GM13976 (cell line): Measurements from ENCODE around the gene BACH1.
"Not testable (repeated sequence)": the region's sequence is repeated elsewhere in the genome, so short reads cannot be mapped to it uniquely, and the experiment has no call there.

Source experiments
- DNase-seq: peaks from one replicate; pipeline ENCODE4 v3.0.0; 2012; ENCODE audit warnings: low spot score
- in situ Hi-C: fragments of 300-500 bp; cut with MboI; formaldehyde crosslinking; loops from one replicate; pipeline ENCODE4 v1.12.0; 2022; ENCODE audit warnings: low sequenced_read_pairs, mixed read lengths, inconsistent platforms; ENCODE audit not compliant: unreplicated experiment
- TF ChIP-seq, protein P1 (sequence below): IDR thresholded peaks from 2 replicates; pipeline ENCODE4 v1.5.1; 2012; ENCODE audit warnings: borderline replicate concordance, mild to moderate bottlenecking; ENCODE audit not compliant: insufficient read depth; ENCODE audit errors: extremely low read depth, missing control alignments, control extremely low read depth

Gene BACH1

GRCh38 chr21:29271927-29272333 is 26.8 kb upstream of the BACH1 start:
- no peak for DNase-seq

GRCh38 chr21:29277442-29277841 is 21.3 kb upstream of the BACH1 start:
- TF ChIP-seq, protein P1, sequence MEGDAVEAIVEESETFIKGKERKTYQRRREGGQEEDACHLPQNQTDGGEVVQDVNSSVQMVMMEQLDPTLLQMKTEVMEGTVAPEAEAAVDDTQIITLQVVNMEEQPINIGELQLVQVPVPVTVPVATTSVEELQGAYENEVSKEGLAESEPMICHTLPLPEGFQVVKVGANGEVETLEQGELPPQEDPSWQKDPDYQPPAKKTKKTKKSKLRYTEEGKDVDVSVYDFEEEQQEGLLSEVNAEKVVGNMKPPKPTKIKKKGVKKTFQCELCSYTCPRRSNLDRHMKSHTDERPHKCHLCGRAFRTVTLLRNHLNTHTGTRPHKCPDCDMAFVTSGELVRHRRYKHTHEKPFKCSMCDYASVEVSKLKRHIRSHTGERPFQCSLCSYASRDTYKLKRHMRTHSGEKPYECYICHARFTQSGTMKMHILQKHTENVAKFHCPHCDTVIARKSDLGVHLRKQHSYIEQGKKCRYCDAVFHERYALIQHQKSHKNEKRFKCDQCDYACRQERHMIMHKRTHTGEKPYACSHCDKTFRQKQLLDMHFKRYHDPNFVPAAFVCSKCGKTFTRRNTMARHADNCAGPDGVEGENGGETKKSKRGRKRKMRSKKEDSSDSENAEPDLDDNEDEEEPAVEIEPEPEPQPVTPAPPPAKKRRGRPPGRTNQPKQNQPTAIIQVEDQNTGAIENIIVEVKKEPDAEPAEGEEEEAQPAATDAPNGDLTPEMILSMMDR: no peak
- no peak for DNase-seq
- in situ Hi-C loops: no loop called here

More at GRCh38 chr21:29271927-29272333, 26.8 kb upstream of the BACH1 start:
- TF ChIP-seq, protein P1: no peak
- in situ Hi-C loops: no loop called here

GRCh38 chr21:29279558-29279957 is 19.2 kb upstream of the BACH1 start:
- TF ChIP-seq, protein P1: no peak
- no peak for DNase-seq
- in situ Hi-C loops: no loop called here

- in situ Hi-C loops, DNase-seq: not testable (repeated sequence)
These were observed 16.9 kb upstream of the BACH1 start for GRCh38 chr21:29281801-29282200.

DNA sequence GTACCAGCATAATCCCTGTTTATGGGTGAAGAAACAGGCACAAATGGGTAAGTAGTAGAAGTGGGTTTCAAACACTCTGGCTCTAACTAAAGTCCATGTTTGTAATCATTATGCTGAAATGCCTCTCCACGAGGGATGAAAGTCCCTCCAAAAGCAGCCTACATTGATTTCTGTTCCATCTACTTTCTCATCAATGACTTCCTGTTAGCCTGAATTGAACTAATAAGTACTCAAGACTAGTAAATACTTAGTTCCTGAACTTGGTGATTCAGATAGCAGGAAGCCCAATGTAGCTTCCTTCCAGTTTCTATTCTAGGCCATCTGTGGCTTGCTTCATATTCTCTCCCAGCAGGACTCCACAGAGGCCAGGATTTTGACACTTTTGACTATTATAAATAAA is 11.3 kb upstream of the BACH1 start:
- TF ChIP-seq, protein P1: no peak
- in situ Hi-C loops: no loop called here
- no peak for DNase-seq

GRCh38 chr21:29288239-29288638 is 10.5 kb upstream of the BACH1 start:
- in situ Hi-C loops: no loop called here
- TF ChIP-seq, protein P1: no peak
- DNase-seq: no peak

DNA sequence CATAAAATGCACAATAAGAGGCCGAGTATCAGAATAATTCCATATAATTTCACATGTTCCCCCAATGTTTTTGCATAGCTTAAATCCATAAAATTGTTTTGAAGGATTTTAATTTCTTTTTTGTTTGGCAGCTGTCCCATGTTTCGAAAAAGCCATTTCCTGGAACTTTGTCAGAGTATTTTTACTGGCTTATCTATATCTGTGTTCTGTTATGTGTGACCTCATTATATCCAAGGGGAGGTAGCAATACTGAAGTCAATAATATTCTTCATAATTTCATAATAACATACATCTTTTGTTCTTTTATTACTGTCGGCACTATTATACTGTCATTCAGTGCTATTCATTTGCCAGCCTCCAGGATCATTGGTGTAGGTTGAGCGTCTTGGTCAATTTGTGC is 9.4 kb upstream of the BACH1 start:
- TF ChIP-seq, protein P1: no peak
- no peak for DNase-seq
- in situ Hi-C loops: no loop called here
